Endothelial cell of hepatic sinusoid (primary cell): Measurements from ENCODE around the gene TMEM156.
"Not testable (repeated sequence)": the region's sequence is repeated elsewhere in the genome, so short reads cannot be mapped to it uniquely, and the experiment has no call there.

Source experiments
- in situ Hi-C: cut with HindIII; loops from 2 replicates; pipeline ENCODE4 v1.10.0; 2017; ENCODE audit warnings: low sequenced_read_pairs

Gene TMEM156

DNA sequence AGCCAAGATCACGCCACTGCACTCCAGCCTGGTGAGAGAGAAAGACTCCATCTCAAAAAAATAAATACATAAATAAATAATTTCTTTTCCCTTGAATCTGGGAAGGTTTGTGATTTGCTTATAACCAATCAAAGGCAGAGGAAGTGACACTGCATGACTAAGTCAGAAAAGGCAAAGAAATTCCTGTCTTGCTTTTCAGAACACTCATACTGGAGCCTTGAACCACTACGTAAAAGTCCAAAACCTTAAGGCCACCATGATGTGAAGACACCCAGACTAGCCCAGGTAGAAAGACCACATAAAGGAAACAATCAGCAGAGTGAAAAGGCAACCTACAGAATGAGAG, 36.6 kb downstream of the TMEM156 start:
- in situ Hi-C loops: loop anchor here (10.0 kb wide), 1 partner anchor 59 kb away; no protein-coding TSS in a partner anchor

DNA sequence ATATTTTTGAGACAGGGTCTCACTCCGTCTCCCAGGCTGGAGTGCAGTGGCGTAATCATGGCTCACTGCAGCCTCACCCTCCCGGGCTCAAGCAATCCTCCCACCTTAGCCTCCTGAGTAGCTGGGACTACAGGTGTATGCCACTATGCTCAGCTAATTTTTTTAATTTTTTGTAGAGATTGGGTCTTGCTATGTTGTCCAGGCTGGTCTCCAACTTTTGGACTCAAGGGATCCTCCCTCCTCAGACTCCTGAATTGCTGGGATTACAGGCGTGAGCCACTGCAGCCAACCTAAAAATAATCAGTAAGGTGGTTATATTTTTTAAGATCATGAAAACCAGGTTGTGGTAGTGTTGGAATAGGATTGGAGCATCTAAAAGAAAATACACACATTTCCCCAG, 38.1 kb downstream of the TMEM156 start:
- in situ Hi-C loops: loop anchor here (10.0 kb wide), 1 partner anchor 61 kb away; no protein-coding TSS in a partner anchor

DNA sequence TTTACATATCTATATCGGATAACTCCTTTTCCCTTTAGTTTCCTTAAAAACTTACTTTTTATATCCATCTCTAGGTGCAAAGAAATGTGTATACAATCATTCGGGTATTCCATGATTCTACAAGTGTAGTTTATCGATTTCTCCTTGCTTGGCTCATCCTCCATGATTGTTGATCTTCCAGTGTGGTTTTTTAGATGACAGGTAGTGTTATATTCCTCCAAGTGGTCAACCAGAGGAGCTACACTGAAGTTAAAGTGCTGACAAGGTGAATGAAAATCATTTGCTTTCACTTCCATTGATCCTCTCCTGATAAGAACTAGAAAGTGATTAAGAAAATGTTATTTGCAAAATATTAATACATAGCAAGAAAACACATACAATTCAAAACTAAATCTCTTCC, 38.5 kb downstream of the TMEM156 start:
- in situ Hi-C loops: loop anchor here (10.0 kb wide), 1 partner anchor 61 kb away; no protein-coding TSS in a partner anchor

DNA sequence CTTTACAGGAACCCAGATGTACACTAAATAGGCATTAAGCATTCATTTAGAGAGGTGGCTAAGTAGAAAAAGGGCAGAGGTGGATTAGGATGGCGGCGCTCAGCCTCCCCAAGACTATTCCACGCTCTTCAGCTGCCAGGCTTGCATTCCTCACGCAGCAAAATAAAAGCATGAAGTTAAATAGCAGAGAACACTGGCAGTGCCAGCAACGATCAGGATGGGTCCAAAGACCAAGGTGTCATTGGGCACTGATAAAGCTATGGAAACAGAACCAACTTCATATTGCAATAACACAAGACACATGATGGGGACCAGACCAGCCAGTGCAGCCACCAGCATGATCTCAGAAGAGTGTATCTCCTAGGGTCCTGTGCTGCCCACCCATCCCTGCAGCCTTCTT, 42.0 kb downstream of the TMEM156 start:
- in situ Hi-C loops: loop anchor here (10.0 kb wide), 1 partner anchor 65 kb away; no protein-coding TSS in a partner anchor

DNA sequence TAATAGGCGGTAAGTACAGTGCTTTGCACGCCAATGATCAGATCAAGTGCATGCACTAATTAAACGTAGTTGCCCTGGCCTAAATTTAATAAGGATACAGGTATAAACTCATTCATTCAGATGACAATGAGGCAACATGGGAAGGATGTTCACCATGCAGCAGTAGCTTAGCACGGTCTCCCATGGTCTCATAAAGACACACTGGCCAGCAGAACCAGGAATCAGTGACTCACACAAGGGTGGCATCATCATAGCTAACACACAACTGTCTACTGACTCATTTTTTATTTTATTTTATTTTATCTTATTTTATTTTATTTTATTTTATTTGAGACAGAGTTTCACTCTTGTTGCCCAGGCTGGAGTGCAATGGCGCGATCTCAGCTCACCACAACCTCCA, 42.7 kb downstream of the TMEM156 start:
- in situ Hi-C loops: no loop called here

DNA sequence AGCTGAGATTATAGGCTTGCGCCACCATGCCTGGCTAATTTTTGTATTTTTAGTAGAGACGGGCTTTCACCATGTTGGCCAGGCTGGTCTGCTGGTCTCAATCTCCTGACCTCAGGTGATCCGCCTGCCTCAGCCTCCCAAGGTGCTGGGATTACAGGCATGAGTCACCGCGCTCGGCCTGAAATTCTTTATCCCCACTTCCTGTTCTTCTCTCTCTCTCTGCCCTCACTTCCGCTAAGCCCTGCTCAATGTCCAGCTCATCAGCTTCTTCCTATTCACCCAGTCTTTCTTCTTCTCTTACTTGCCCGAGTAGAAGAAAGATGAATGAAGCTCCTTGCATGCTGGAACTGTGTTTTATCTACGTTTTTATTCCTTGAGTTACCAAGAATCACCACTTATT, 43.9 kb downstream of the TMEM156 start:
- in situ Hi-C loops: not testable (repeated sequence)

DNA sequence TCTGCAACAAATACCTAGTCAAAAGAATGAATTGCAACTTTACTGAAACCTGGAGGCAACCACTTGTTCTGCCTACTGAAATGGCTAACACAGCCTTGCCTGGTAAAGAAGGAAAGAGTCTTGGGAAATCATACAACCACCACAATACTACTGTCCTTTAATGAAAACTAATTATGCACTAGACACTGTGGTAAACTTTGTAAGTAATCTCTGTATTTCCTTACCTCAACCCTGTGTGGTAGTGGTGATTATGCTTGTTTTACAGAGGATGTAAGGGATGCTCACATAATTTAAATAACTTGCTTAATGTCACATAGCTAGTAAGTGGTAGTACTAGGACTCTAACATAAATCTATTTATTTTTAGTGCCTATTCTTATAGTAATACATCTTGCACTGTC, 44.7 kb downstream of the TMEM156 start:
- in situ Hi-C loops: no loop called here

DNA sequence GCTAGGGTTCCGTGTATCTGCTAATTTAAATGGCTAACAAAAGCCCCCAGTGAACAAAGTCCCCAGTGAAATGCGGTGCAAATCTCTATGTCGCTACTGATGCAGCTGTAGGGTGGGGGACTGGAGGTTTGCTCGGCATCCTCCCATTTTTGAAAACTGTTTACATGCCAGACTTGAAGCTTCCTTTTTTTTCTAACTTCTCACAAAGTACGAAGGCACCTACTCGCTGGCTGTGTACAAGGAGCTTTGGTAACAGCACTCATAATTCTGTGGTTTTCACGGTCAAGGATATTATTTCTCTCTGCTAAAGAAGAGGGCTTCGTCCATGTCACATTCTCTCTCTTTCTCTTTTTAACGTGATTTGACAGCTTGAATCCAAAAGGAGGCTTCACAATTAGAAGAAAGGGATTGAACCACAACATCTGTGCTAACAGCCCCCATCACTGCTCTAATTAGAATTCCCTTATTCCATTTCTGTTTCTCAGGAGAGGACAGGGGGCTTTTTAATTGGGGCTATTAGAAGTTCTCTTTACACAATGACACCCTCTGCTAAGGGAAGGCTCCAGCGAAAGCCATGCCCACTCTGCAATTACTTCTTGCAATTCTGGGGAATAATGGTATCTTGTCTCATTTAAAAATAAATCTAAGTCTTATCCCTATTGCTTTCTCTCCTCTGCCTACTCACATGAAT, 46.7 kb downstream of the TMEM156 start:
- in situ Hi-C loops: no loop called here

DNA sequence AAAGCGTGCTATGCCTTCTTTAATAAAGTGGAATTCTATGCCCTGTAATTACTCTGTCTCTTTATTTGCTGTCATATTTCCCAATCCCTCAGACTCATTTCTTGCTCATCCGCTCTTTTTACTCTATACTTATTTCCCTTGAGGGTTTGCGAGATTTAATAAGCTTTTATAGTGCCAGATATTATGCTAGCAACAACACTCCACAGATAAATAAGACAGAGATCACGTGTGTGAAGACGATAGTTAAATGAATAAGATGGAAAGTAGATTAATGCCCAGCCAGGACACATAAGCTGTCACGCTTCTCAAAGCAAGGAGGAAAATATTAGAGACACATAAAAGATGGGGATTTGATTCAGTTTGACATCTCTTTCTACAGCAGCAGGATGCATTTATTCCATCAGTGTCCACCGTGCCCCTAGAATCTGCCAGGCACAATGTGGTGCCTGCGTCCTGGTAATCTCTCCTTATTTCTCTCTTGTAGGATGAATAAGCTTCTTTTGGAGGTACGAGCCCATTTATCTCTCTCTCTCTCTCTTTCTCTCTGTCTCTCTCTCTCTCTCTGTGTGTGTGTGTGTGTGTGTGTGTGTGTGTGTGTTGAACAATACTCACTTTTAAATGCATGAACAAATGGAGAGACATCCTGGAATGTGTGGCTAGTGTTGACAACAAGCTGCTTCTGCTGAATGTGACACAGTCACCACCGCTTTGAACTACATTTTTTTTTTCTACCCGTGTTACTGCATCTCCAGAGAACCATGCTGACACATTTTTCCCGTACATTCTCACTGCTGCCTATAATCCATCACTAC, 48.2 kb downstream of the TMEM156 start:
- in situ Hi-C loops: loop anchor here (5.0 kb wide), 1 partner anchor 37 kb away; no protein-coding TSS in a partner anchor

DNA sequence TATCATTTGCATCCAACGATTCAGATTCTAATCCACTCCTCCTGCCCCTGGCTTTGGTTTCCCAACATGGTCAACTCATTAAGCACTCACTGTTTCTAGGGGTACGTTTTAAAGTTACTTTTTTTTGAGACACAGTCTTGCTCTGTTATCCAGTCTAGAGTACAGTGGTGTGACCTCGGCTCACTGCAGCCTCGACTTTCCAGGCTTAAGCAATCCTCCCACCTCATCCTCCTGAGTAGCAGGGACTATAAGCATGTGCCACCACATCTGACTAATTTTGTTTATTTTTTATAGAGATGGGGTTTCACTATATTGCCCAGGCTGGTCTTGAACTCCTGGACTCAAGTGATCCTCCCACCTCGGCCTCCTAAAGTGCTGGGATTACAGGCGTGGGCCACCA, 48.9 kb downstream of the TMEM156 start:
- in situ Hi-C loops: loop anchor here (5.0 kb wide), 1 partner anchor 36 kb away; no protein-coding TSS in a partner anchor

DNA sequence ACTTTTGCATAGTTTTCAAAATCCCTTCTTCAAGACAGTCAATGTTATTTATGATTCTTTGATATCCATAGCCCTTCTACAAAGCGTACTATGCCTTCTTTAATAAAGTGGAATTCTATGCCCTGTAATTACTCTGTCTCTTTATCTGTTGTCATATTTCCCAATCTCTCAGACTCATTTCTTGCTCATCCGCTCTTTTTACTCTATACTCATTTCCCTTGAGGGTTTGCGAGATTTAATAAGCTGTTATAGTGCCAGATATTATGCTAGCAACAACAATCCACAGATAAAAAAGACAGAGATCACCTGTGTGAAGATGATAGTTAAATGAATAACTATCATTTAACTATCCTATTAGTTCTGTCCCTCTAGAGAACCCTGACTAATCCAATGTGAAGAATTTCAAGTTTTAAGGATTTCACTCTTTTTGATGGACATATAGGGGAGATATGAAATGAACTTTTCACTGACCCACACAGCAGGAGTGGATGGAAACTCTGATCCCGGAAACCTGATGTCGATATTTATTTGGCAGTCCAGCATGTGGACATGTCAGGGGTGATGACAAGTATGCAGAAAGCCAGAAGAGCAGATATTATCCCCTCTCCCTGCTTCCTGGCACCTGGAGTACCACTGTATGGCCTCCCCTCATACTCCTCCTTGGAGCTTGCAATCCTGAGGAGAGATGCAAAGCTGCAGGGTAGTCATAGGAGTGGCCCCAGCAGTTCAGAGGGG, 49.7 kb downstream of the TMEM156 start:
- in situ Hi-C loops: loop anchor here (5.0 kb wide), 1 partner anchor 35 kb away; no protein-coding TSS in a partner anchor

DNA sequence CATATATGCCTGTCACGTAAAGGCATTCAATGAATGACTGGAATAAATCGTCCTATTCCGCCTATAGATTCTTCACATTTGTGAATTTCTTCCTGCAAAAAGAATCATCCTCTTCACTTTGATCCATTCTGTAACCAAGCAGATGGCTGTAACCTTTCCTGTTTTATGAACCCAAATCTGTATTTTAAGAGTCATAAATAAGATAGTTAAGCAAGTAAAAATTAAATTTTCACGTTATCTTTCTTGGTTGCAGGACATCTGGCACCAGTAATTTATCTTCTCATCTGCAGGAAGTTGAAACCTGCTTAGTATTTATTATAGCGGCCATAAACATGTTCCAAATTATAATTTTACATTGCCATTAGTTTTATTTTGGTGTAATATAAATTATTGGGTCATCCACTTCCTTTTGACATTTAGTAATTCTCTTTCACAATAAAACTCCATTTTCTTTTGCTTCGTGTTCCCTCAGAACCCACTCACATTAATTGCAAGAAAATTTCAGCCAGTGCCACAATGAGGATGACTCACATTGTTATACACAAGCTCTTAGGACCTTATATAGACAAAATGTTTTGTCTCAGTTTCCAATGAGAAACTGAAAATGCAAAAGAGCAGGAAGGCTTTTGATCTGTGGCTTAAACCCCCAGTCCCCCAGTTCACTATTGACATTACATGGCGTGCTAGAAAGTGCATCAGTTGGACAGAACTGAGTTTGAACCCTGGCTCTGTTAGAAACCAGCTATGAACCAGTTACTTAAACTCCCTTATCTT, 51.1 kb downstream of the TMEM156 start:
- in situ Hi-C loops: loop anchor here (5.0 kb wide), 1 partner anchor 34 kb away; no protein-coding TSS in a partner anchor

DNA sequence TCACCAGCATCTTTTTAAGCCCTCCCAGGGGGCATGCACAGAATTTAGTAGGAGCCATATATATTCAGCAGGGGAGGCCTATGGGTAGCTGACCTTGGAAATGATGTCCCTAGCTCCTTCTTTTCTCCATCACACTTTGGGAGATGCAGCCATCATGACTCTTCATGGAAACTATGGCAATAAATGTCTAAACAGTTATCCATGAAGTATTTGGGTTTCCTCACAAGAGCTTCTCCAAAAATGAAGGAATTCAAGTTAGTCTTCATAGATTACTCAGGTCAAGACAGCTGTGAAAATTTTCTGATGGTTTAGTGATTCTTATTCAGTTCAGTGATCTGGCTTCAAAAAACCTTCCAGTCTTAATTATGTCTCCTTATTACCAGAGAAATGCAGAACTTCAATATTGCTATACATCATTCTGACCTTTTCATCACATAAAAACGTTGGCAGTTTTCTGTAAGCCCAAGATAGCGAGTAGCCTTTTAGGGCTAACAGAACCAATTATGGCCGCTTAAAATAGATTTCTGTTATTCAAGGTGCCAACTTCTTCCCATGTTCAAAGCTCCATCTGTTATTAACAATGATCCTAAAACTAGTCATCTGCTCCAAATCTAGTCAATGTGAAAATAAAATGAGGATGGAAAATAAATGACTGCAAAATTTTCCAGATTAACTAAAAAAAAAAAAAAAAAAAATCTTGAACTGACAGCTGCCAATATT, 52.5 kb downstream of the TMEM156 start:
- in situ Hi-C loops: loop anchor here (5.0 kb wide), 1 partner anchor 32 kb away; no protein-coding TSS in a partner anchor

DNA sequence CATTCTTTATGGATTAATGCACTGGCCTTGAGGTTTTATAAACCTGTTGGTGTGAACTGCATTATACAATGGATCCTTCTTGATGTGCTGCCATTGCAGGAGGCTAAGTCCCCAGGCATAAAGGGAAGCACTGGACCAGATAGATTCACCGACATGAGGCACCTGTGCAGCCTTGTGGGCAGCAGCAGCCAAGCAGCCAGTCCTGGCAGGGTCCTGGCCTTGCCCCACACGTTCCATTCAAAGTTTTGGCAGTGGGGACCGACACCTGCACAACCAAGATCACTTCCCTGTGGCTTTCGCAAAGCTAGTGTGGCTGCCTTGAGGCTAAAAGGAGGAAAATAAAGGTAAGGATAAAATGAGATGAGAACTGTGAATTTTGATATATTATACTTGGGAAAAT, 53.1 kb downstream of the TMEM156 start:
- in situ Hi-C loops: no loop called here

DNA sequence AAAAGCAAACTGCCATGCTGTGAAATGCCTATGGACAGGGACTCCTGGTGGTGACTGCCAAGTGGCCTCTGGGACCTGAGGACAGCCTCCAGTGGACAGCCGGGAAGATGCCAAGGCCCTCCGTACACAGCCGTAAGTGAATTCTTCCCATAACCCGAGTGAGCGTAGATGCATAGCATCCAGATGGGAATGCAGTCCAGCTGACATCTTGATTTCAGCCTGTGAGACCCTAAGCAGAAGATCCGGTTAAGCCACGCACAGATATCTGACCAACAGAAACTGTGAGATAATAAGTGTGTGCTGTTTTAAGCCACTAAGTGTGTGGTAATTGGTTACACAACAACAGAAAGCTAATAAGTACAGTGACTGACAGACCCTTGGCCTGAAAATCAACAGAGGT, 55.9 kb downstream of the TMEM156 start:
- in situ Hi-C loops: no loop called here

DNA sequence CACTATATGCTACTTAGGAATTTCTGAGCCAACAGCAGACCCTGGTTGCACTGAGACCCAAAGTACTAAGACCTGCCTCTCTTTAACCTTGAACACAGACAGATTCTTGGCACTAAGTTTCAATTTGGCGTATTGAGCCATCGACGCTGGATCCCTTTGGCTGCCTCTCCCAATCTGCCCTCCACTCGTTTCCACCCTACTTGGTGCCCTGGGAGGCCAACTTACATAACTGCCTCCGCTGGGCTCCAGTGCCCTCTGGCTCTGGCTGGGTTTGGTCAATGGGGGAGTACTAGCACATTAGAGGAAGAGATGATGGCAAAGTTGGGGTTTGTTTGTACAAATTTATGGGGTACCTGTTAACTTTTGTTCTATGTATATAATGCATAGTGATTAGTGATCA, 63.5 kb downstream of the TMEM156 start:
- in situ Hi-C loops: no loop called here

DNA sequence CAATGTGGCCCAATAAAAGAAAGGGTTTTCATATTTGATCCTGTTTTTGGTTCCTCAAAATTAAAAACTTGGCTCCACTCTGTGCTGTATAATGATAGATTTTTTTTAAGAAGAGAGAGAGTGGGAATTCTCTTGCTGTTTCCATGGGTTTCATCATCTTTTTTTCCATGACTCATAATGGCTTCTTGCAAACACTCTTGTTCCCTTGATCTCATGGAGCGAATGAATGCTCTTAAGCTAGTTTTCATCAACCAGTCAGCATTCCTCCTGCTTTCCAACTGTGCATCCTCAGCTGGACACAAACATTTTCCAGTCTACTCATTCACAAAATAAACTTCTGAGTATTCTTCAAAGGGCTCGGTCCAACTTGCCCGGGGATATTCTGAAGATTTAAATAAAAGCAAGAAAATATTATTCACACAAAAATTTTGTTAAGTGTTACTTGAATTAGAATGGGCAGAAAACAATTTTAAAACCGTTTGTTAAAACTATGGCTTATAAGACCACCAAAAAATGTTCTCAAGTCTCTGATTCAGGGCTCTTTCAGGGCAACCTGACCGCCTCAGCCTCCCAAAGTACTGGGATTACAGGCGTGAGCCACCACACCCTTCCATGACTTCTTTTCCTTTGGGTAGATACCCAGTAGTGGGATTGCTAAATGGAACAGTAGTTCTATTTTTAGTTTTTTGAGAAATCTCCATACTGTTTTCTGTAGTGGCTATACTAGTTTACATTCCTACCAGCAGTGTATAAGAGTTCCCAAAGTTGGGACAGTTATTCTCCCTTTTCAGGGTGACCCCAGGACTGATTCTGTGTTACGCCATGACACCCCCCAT, 64.7 kb downstream of the TMEM156 start:
- in situ Hi-C loops: no loop called here

DNA sequence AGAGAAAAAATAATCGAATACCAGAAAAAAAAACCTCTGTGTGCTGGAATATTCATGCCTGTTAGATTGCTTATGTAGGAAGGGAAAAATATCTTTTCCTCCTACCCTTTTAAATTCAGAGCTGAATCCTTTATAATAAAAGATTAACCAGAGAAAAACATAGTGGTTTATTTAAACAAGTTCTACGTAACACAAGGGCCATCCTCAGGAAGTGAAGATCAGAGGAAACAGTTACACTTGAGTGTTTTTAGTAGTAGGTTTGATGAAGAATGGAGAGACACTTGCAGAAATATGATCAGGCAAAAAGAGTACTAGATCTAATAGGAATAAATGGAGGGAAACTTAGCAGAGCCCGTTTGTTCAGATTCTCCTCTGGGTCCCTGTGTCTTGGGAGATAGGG, 66.3 kb downstream of the TMEM156 start:
- in situ Hi-C loops: no loop called here
